AG10803 (cell line): Measurements from ENCODE around the gene NFIL3.
A peak's percentile ranks its signal among the peaks of the same experiment; 100 is the strongest.
"Not testable (repeated sequence)": the region's sequence is repeated elsewhere in the genome, so short reads cannot be mapped to it uniquely, and the experiment has no call there.

Source experiments
- DNase-seq: peaks from one replicate; pipeline ENCODE4 v3.0.0; 2010; ENCODE audit warnings: low read depth
- H3K4me3 ChIP-seq: 2 replicates; pipeline ENCODE4 v1.5.1; 2011; ENCODE audit warnings: mild to moderate bottlenecking, low read length, control low read depth
- CTCF ChIP-seq: conservative IDR thresholded peaks from 2 replicates; pipeline ENCODE4 v1.5.1; 2011; ENCODE audit warnings: mild to moderate bottlenecking, low read length, control low read depth, inconsistent platforms

Gene NFIL3

DNA sequence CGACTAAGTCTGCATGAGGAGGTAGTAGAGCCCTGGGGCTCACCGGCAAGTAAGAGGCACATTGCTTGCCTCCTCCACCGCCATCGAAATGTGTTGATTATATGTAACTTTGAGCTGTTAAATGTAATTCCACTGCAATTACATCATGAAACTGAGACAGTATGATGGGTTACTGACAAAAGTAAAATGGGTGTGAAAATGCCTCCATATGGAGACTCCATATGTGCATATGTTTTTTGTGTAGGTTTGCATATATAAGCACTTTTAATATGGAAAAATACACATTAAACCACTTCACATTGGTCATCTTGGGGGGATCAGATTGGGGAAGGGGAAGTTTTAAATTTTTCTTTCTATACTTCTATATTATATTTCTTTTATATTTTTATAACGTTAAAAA is 29.8 kb downstream of the NFIL3 start:
- DNase-seq, result no peak
- H3K4me3 ChIP-seq, result no peak overlapping the region
- no peak for TF ChIP-seq CTCF

- H3K4me3 ChIP-seq, result no peak overlapping the region
- DNase-seq, result no peak
- TF ChIP-seq CTCF, result no peak
Observed at GRCh38 chr9:91392435-91392834, 31.2 kb downstream of the NFIL3 start.

DNA sequence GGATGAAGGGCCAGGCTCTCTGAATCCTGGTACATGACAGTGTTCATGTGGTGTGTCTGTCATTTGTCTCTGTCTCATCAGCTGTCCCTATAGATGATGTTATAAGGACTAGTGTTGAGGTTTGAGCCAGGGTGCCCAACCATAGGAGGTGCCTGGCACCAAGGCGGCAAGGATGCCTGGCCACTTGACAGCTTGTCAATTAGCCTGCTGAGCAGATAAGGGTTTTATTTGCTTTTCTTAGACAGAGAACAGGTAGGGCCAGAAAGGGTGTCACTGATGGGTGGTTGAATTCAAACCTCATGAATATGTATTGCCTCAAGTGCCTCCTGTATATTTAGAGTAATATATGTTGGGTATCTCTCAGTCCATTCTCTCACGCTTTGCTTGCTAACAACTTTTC is 31.8 kb downstream of the NFIL3 start:
- no peak for TF ChIP-seq CTCF
- DNase-seq, result no peak
- H3K4me3 ChIP-seq, result no peak overlapping the region

- no peak for TF ChIP-seq CTCF
- no peak overlapping the region for H3K4me3 ChIP-seq
- DNase-seq, result peak; percentile 45
Observed at GRCh38 chr9:91391412-91391811, 32.2 kb downstream of the NFIL3 start.

DNA sequence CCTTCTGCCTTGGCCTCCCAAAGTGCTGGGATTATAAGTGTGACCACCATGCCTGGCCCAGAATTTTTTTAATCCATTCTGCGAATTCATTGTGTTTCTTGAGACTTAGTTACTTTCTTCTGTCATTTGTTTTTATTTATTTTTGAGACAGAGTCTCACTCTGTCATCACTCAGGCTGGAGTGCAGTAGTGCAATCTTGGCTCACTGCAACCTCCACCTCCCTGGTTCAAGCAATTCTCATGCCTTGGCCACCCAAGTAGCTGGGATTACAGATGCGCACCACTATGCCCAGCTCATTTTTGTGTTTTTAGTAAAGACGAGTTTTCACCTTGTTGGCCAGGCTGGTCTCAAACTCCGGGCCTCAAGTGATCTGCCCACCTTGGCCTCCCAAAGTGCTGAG is 33.9 kb downstream of the NFIL3 start:
- not testable (repeated sequence) for DNase-seq, H3K4me3 ChIP-seq

GRCh38 chr9:91386765-91387164 is 36.9 kb downstream of the NFIL3 start:
- TF ChIP-seq CTCF, result no peak
- DNase-seq, result no peak

DNA sequence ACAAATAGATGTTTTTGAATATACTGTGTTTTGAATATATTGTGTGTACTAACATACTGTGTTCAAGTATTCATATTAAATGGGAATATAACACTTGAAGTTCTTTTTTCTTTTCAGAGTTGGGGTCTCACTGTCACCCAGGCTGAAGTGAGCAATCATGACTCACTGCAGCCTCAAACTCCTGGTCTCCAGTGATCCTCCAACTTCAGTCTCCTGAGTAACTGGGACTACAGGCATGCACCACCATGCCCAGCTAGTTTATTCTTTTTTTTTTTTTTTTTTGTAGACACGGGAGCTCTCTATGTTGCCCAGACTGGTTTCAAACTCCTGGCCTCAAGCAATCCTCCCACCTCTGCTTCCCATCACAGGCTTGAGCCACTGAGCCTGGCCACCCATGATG is 38.7 kb downstream of the NFIL3 start:
- no peak overlapping the region for H3K4me3 ChIP-seq

More at GRCh38 chr9:91386765-91387164, 36.9 kb downstream of the NFIL3 start:
- no peak overlapping the region for H3K4me3 ChIP-seq

More for the DNA sequence above, 38.7 kb downstream of the NFIL3 start:
- TF ChIP-seq CTCF, result no peak
- DNase-seq, result no peak
